ENCODE results near the gene NECAB3.
"Not testable (repeated sequence)": the region's sequence is repeated elsewhere in the genome, so short reads cannot be mapped to it uniquely, and the experiment has no call there.

The NECAB3 gene

DNA sequence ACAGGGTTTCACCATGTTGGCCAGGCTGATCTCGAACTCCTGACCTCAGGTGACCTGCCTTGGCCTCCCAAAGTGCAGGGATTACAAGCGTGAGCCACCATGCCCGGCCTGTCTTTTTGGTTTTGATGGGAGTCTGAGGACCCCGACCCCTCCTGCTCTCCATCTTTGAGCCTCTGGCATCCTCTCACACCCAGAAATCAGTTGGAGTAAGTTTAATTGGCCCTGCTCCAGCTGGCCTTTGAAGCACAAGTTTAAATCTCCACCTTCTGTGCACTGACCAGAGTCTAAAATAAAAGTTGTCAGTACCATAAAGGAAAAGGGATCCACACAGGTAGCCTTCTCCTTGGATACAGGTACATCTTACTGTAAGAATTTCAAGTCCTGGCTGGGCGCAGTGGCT is 28.0 kb downstream of the NECAB3 start:
- no peak overlapping the region for H3K4me3 ChIP-seq (ENCODE audit: low read depth, low read length)
- TF ChIP-seq, protein P1, sequence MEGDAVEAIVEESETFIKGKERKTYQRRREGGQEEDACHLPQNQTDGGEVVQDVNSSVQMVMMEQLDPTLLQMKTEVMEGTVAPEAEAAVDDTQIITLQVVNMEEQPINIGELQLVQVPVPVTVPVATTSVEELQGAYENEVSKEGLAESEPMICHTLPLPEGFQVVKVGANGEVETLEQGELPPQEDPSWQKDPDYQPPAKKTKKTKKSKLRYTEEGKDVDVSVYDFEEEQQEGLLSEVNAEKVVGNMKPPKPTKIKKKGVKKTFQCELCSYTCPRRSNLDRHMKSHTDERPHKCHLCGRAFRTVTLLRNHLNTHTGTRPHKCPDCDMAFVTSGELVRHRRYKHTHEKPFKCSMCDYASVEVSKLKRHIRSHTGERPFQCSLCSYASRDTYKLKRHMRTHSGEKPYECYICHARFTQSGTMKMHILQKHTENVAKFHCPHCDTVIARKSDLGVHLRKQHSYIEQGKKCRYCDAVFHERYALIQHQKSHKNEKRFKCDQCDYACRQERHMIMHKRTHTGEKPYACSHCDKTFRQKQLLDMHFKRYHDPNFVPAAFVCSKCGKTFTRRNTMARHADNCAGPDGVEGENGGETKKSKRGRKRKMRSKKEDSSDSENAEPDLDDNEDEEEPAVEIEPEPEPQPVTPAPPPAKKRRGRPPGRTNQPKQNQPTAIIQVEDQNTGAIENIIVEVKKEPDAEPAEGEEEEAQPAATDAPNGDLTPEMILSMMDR (conservative IDR thresholded peaks at IDR 0.05; ENCODE audit: low read depth, low read length) = no peak
- no peak for DNase-seq (ENCODE audit: low read depth)

DNA sequence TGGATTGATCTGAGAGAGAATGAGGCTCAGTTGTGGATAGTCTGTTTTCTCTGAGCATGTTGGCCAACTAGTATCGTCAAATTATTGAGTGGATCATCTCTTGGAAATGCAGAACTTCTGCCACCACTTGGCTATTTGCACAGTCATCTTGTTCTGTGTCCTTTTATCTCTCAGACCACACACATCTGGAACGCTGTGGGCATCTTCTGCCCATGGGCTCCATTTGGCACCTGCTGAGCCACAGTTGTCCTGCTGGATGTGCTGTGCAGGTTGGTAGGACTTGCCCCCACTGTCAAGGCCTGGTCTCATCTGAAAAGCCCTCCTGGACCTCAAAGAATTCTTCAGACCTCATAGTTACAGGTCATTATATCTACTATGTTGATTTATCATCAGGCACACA is 28.8 kb downstream of the NECAB3 start:
- TF ChIP-seq, protein P1 (conservative IDR thresholded peaks at IDR 0.05; ENCODE audit: low read depth, low read length) = no peak
- no peak for DNase-seq (ENCODE audit: low read depth)

DNA sequence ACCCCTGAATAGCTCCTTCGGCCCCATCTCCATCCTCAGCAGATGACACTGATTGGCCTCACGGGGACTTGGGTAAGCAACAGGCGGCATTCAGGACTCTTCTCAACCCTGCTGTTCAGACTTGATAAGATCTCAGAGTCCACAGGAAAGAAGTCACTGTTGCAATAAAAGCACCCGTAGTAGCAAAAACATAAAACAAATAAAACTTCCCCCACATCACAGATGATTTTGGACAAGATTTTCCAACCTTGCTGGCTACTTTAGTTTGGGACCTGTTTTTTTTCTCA is 29.2 kb downstream of the NECAB3 start:
- DNase-seq (ENCODE audit: low read depth) = no peak
- TF ChIP-seq, protein P1 (conservative IDR thresholded peaks at IDR 0.05; ENCODE audit: low read depth, low read length) = no peak
- no peak overlapping the region for H3K4me3 ChIP-seq (ENCODE audit: low read depth, low read length)

More for the DNA sequence above, 28.8 kb downstream of the NECAB3 start:
- no peak overlapping the region for H3K4me3 ChIP-seq (ENCODE audit: low read depth, low read length)

DNA sequence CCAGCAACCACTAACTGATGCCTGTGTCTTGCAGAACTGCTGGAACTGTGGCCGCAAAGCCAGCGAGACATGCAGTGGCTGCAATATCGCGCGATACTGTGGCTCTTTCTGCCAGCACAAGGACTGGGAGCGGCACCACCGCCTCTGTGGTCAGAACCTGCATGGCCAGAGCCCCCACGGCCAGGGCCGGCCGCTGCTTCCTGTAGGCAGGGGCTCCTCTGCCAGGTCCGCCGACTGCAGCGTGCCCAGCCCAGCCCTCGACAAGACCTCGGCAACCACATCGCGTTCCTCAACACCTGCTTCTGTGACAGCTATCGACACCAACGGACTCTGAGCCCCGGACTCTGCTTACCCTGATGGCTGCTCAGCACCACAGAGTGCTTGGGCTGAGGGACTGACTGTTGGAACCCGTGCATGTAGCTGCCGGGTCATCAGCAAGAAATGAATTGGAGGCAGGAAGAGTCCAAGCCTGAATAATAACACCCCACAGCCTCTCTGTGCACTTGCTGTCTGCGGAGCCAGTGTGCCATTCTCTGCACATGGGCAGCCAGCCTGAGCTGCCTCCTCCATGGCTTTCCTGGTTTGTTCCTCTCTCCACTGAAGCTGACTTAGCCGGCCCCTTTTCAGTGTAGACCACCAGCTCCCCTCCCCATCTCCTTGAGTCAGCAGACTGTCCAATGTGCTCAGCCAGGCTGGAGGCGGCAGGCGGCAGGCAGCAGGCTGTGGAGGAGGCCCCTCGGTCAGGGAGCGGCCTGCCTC is 29.7 kb downstream of the NECAB3 start:
- TF ChIP-seq, protein P1 (conservative IDR thresholded peaks at IDR 0.05; ENCODE audit: low read depth, low read length) = no peak
- H3K4me3 ChIP-seq (ENCODE audit: low read depth, low read length) = no peak overlapping the region
- DNase-seq (ENCODE audit: low read depth) = no peak

DNA sequence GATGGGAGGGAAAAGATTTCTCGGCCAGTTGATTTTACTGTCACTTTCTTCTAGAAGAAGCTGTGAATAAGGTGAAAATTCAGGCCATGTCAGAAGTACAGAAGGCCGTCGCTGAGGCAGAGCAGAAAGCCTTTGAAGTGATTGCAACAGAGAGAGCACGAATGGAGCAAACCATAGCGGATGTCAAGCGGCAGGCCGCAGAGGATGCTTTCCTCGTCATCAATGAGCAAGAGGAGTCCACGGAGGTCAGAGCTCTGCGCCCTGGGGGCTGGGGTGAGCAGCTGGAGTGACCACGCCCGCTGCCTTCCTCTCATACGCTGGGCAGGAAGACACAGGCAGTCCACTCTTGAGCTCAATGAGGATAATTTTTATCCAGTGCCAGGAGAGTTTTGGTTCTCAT is 33.9 kb downstream of the NECAB3 start:
- TF ChIP-seq, protein P1 (conservative IDR thresholded peaks at IDR 0.05; ENCODE audit: low read depth, low read length) = no peak
- DNase-seq (ENCODE audit: low read depth) = peak; percentile 66

DNA sequence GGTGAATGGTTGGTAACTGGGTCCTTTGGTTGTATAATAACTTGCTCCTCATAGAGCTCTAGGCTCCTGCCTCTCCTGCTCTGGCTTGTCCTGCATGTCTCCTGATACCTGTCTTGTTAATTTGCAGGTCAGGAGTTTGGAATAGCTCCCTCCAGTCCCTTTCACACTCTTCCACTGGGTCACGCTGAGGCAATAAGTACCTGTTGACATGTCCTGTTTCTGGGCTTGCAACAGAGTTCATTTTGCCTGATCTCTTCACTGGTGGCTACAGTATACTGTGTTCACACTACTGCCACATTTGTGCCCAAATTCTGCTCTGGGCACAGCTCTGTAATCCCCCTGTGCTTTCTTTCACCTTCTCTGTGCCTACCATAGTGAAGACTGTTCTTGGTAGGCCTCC is 37.5 kb downstream of the NECAB3 start:
- no peak overlapping the region for H3K4me3 ChIP-seq (ENCODE audit: low read depth, low read length)
- DNase-seq (ENCODE audit: low read depth) = no peak
- TF ChIP-seq, protein P1 (conservative IDR thresholded peaks at IDR 0.05; ENCODE audit: low read depth, low read length) = no peak

More for the DNA sequence above, 33.9 kb downstream of the NECAB3 start:
- no peak overlapping the region for H3K4me3 ChIP-seq (ENCODE audit: low read depth, low read length)

DNA sequence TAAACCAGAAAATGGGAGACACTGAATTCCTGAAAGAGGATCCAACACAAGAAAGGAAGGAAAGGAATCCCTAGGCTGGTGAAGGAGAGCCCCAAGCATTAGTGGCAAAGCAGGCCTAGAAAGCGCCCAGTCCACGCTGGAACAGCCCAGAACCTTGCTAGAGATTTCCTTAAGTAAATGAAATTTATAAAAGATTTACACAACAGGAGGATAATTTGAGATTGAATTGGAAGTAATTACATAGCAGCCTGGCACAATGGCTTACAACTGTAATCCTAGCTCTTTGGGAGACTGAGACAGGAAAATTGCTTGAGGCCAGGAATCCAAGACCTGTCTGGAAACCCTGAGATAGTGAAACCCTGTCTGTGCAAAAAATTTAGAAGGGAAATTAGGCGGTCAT is 38.9 kb downstream of the NECAB3 start:
- DNase-seq (ENCODE audit: low read depth) = no peak

DNA sequence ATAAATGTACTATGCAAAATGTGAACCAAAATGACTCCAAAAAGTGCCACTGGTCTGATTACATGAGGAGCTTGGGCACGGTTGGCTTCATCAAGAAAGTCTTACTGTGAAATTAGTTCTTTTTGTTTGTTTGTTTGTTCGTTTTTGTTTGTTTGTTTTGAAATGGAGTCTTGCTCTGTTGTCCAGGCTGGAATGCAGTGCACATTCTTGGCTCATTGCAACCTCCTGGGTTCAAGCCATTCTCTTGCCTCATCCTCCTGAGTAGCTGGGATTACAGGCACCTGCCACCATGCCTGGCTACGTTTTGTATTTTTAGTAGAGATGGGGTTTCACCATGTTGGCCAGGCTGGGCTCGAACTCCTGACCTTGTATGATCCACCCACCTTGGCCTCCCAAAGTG is 42.3 kb downstream of the NECAB3 start:
- H3K4me3 ChIP-seq (ENCODE audit: low read depth, low read length); DNase-seq (ENCODE audit: low read depth): not testable (repeated sequence)

More for the DNA sequence above, 38.9 kb downstream of the NECAB3 start:
- H3K4me3 ChIP-seq (ENCODE audit: low read depth, low read length) = no peak overlapping the region
- TF ChIP-seq, protein P1 (conservative IDR thresholded peaks at IDR 0.05; ENCODE audit: low read depth, low read length) = no peak
